ENCODE measurements around the gene HCN4. TPM values are rescaled to one million over a fixed set of nuclear protein-coding genes. Genes with fewer than 3 reads are reported as not detected.

Gene HCN4
- total and polyA plus RNA-seq, 2 experiments from 2014 or later: 2.4 to 10.6 TPM

DNA sequence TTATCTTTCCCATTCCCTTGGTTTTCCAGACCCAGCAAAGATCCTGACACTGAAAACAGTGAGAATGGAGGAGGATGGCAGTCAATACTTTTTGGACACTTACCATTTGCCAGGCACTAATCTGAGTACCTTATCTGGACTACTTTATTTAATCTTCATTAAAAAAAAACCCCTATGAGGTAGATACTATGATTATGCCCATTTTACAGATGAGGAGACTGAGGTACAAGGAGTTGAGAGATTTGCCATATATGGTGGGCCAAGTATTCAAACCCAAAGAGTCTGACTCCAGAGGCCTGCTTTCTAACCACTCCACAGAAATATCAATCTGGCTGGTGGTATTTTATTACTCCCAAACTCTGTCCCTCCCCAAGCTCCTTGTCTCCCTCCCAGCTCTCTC, 19.6 kb downstream of the HCN4 start:
- H3K4me1 ChIP-seq (ENCODE audit: insufficient read depth): peaks cover 14% of the 10 kb centered on the region; the same call in 1 of the 2 replicates
- Mint-ChIP-seq H3K27ac (no peak overlapping the region), H3K36me3 (ENCODE audit: low read depth) (no peaks in the 10 kb centered on the region), H3K4me1 (peaks cover 18% of the 10 kb centered on the region), H3K27me3 (ENCODE audit: insufficient read depth, low read depth, poor library complexity) (no peaks in the 10 kb centered on the region), H3K9me3 (no peaks in the 10 kb centered on the region; the same call in 2 of the 3 replicates), H3K4me3 (no peak overlapping the region)
- no peak overlapping the region for H3K4me2 ChIP-seq
- no peaks in the 10 kb centered on the region for H3K36me3 ChIP-seq (ENCODE audit: insufficient read depth)
- no peak for DNase-seq (ENCODE audit: low spot score)
- no peak for ATAC-seq
- no peak overlapping the region for H2AFZ ChIP-seq
- no peaks in the 10 kb centered on the region for H3K27me3 ChIP-seq (ENCODE audit: insufficient read depth)
- H3K79me2 ChIP-seq (replicated peaks; ENCODE audit: insufficient read depth): peaks cover 18% of the 10 kb centered on the region
- H4K20me1 ChIP-seq (replicated peaks; ENCODE audit: insufficient read depth): peaks cover 27% of the 10 kb centered on the region
- TF ChIP-seq, protein P1, sequence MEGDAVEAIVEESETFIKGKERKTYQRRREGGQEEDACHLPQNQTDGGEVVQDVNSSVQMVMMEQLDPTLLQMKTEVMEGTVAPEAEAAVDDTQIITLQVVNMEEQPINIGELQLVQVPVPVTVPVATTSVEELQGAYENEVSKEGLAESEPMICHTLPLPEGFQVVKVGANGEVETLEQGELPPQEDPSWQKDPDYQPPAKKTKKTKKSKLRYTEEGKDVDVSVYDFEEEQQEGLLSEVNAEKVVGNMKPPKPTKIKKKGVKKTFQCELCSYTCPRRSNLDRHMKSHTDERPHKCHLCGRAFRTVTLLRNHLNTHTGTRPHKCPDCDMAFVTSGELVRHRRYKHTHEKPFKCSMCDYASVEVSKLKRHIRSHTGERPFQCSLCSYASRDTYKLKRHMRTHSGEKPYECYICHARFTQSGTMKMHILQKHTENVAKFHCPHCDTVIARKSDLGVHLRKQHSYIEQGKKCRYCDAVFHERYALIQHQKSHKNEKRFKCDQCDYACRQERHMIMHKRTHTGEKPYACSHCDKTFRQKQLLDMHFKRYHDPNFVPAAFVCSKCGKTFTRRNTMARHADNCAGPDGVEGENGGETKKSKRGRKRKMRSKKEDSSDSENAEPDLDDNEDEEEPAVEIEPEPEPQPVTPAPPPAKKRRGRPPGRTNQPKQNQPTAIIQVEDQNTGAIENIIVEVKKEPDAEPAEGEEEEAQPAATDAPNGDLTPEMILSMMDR (conservative IDR thresholded peaks at IDR 0.05; ENCODE audit: low read depth in 2 of 2): no peak
- TF ChIP-seq, protein P2, sequence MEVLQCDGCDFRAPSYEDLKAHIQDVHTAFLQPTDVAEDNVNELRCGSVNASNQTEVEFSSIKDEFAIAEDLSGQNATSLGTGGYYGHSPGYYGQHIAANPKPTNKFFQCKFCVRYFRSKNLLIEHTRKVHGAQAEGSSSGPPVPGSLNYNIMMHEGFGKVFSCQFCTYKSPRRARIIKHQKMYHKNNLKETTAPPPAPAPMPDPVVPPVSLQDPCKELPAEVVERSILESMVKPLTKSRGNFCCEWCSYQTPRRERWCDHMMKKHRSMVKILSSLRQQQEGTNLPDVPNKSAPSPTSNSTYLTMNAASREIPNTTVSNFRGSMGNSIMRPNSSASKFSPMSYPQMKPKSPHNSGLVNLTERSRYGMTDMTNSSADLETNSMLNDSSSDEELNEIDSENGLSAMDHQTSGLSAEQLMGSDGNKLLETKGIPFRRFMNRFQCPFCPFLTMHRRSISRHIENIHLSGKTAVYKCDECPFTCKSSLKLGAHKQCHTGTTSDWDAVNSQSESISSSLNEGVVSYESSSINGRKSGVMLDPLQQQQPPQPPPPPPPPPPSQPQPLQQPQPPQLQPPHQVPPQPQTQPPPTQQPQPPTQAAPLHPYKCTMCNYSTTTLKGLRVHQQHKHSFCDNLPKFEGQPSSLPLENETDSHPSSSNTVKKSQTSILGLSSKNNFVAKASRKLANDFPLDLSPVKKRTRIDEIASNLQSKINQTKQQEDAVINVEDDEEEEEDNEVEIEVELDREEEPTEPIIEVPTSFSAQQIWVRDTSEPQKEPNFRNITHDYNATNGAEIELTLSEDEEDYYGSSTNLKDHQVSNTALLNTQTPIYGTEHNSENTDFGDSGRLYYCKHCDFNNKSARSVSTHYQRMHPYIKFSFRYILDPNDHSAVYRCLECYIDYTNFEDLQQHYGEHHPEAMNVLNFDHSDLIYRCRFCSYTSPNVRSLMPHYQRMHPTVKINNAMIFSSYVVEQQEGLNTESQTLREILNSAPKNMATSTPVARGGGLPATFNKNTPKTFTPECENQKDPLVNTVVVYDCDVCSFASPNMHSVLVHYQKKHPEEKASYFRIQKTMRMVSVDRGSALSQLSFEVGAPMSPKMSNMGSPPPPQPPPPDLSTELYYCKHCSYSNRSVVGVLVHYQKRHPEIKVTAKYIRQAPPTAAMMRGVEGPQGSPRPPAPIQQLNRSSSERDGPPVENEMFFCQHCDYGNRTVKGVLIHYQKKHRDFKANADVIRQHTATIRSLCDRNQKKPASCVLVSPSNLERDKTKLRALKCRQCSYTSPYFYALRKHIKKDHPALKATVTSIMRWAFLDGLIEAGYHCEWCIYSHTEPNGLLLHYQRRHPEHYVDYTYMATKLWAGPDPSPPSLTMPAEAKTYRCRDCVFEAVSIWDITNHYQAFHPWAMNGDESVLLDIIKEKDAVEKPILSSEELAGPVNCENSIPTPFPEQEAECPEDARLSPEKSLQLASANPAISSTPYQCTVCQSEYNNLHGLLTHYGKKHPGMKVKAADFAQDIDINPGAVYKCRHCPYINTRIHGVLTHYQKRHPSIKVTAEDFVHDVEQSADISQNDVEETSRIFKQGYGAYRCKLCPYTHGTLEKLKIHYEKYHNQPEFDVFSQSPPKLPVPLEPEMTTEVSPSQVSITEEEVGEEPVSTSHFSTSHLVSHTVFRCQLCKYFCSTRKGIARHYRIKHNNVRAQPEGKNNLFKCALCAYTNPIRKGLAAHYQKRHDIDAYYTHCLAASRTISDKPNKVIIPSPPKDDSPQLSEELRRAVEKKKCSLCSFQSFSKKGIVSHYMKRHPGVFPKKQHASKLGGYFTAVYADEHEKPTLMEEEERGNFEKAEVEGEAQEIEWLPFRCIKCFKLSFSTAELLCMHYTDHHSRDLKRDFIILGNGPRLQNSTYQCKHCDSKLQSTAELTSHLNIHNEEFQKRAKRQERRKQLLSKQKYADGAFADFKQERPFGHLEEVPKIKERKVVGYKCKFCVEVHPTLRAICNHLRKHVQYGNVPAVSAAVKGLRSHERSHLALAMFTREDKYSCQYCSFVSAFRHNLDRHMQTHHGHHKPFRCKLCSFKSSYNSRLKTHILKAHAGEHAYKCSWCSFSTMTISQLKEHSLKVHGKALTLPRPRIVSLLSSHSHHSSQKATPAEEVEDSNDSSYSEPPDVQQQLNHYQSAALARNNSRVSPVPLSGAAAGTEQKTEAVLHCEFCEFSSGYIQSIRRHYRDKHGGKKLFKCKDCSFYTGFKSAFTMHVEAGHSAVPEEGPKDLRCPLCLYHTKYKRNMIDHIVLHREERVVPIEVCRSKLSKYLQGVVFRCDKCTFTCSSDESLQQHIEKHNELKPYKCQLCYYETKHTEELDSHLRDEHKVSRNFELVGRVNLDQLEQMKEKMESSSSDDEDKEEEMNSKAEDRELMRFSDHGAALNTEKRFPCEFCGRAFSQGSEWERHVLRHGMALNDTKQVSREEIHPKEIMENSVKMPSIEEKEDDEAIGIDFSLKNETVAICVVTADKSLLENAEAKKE (CRISPR knock-in tag; IDR thresholded peaks at IDR 0.05): no peak
- no peak for TF ChIP-seq STAT1 (IDR thresholded peaks at IDR 0.05; ENCODE audit: unreplicated experiment)
- TF ChIP-seq, protein P3, sequence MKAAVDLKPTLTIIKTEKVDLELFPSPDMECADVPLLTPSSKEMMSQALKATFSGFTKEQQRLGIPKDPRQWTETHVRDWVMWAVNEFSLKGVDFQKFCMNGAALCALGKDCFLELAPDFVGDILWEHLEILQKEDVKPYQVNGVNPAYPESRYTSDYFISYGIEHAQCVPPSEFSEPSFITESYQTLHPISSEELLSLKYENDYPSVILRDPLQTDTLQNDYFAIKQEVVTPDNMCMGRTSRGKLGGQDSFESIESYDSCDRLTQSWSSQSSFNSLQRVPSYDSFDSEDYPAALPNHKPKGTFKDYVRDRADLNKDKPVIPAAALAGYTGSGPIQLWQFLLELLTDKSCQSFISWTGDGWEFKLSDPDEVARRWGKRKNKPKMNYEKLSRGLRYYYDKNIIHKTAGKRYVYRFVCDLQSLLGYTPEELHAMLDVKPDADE (IDR thresholded peaks at IDR 0.05): no peak
- no peak for TF ChIP-seq POLR2AphosphoS5 (IDR thresholded peaks at IDR 0.05; ENCODE audit: low read depth)
- TF ChIP-seq NANOG (IDR thresholded peaks at IDR 0.05; ENCODE audit: borderline replicate concordance): no peak
- TF ChIP-seq ZNF331 (CRISPR knock-in tag; IDR thresholded peaks at IDR 0.05; ENCODE audit: low read depth): no peak
- TF ChIP-seq EZH2 (IDR thresholded peaks at IDR 0.05; ENCODE audit: low read depth, unreplicated experiment): no peak
- no peak for TF ChIP-seq ZNF114 (CRISPR knock-in tag; IDR thresholded peaks at IDR 0.05)
- no peak for TF ChIP-seq CREB1 (CRISPR knock-in tag; IDR thresholded peaks at IDR 0.05; ENCODE audit: low read depth)
- TF ChIP-seq JUNB (IDR thresholded peaks at IDR 0.05; ENCODE audit: unreplicated experiment): no peak
- no peak for TF ChIP-seq EZH2phosphoT487 (IDR thresholded peaks at IDR 0.05; ENCODE audit: unreplicated experiment)
- TF ChIP-seq, protein P4, sequence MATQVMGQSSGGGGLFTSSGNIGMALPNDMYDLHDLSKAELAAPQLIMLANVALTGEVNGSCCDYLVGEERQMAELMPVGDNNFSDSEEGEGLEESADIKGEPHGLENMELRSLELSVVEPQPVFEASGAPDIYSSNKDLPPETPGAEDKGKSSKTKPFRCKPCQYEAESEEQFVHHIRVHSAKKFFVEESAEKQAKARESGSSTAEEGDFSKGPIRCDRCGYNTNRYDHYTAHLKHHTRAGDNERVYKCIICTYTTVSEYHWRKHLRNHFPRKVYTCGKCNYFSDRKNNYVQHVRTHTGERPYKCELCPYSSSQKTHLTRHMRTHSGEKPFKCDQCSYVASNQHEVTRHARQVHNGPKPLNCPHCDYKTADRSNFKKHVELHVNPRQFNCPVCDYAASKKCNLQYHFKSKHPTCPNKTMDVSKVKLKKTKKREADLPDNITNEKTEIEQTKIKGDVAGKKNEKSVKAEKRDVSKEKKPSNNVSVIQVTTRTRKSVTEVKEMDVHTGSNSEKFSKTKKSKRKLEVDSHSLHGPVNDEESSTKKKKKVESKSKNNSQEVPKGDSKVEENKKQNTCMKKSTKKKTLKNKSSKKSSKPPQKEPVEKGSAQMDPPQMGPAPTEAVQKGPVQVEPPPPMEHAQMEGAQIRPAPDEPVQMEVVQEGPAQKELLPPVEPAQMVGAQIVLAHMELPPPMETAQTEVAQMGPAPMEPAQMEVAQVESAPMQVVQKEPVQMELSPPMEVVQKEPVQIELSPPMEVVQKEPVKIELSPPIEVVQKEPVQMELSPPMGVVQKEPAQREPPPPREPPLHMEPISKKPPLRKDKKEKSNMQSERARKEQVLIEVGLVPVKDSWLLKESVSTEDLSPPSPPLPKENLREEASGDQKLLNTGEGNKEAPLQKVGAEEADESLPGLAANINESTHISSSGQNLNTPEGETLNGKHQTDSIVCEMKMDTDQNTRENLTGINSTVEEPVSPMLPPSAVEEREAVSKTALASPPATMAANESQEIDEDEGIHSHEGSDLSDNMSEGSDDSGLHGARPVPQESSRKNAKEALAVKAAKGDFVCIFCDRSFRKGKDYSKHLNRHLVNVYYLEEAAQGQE (IDR thresholded peaks at IDR 0.05; ENCODE audit: unreplicated experiment): no peak
- H3K27ac ChIP-seq (ENCODE audit: low read depth): no peak overlapping the region
- no peaks in the 10 kb centered on the region for H3F3A ChIP-seq (replicated peaks; ENCODE audit: low read depth)
- no peak overlapping the region for H3K4me3 ChIP-seq
- H3K9me2 ChIP-seq (ENCODE audit: insufficient read depth): 0 out of 2 replicates have a peak, but pooled peaks cover 3% of the 10 kb centered on the region

Data from GM23338 (cell line).